A549 (cell line): ENCODE measurements around the gene MYADML2. TPM values are rescaled to one million over a fixed set of nuclear protein-coding genes. Genes with fewer than 3 reads are reported as not detected.

Source experiments
- ATAC-seq, 2 experiments: fragments of 200-7000 bp in 1 of 2; fragments of >200 bp in 1 of 2; cut with Nextera tagmentation in 1 of 2; cut with Tn5 transposase in 1 of 2; 3 replicates each; pipeline versions ENCODE4 v1.8.0 to v1.9.1; 2018 to 2020; ENCODE audit warnings: mild to moderate bottlenecking in 1 of 2, moderate library complexity in 1 of 2
- CTCF ChIA-PET: fragments of 300-600 bp; sonication (Branson Sonifier 250); formaldehyde crosslinking; extraction: SDS; loops from one replicate; lab custom pipeline; 2021; ENCODE audit warnings: antibody characterized with exemption, inconsistent platforms; lab: Yijun Ruan, JAX
- POLR2A ChIA-PET: fragments of 350-600 bp; formaldehyde crosslinking; extraction: SDS; loops from one replicate; lab custom pipeline; 2021; ENCODE audit warnings: antibody characterized with exemption, inconsistent platforms; lab: Yijun Ruan, JAX
- DNase-seq, 2 experiments: peaks; one replicate each; pipeline versions ENCODE4 v3.0.0 to v3.0.0-alpha.2; 2011 to 2016; ENCODE audit warnings: low read depth in 1 of 2, low spot score in 1 of 2
- FAIRE-seq: peaks from 2 replicates; lab custom pipeline; 2011; peaks lifted over from hg19 to GRCh38; lab: Jason Lieb, UNC
- H3K27ac ChIP-seq, 2 experiments: fragments of >200 bp; sonication (Bioruptor Twin); formaldehyde crosslinking; 3 replicates each; pipeline ENCODE4 v1.5.1; 2016 to 2017
- H3K4me1 ChIP-seq: fragments of >200 bp; sonication (Bioruptor Twin); formaldehyde crosslinking; 3 replicates; pipeline ENCODE4 v1.6.1; 2016
- H3K4me2 ChIP-seq: fragments of >200 bp; sonication (Bioruptor Twin); formaldehyde crosslinking; 3 replicates; pipeline ENCODE4 v1.6.1; 2016
- H3K4me3 ChIP-seq: fragments of >200 bp; sonication (Bioruptor Twin); formaldehyde crosslinking; 3 replicates; pipeline ENCODE4 v1.5.1; 2016
- H3K9me3 ChIP-seq: fragments of >200 bp; sonication (Bioruptor Twin); formaldehyde crosslinking; 3 replicates; pipeline ENCODE4 v1.6.1; 2016
- BHLHE40 ChIP-seq: IDR thresholded peaks from 2 replicates; pipeline ENCODE4 v1.6.1; 2012; ENCODE audit warnings: low read depth, low read length, inconsistent platforms
- CBX2 ChIP-seq: fragments of 200-600 bp; sonication (generic); IDR thresholded peaks from 2 replicates; pipeline ENCODE4 v1.6.1; 2016; ENCODE audit warnings: low read depth, mild to moderate bottlenecking, borderline replicate concordance
- CHD2 ChIP-seq: fragments of 150-350 bp; IDR thresholded peaks from 2 replicates; pipeline ENCODE4 v1.6.1; 2014; ENCODE audit warnings: low read length; ENCODE audit not compliant: partially characterized antibody
- CHD4 ChIP-seq: fragments of 200-600 bp; sonication (generic); IDR thresholded peaks from 2 replicates; pipeline ENCODE4 v1.6.1; 2016; ENCODE audit warnings: antibody characterized with exemption, mild to moderate bottlenecking, borderline replicate concordance
- EP300 ChIP-seq, 2 experiments: fragments of >200 bp; sonication (Bioruptor Twin); formaldehyde crosslinking; IDR thresholded peaks; 2 replicates in 1 of 2; 3 replicates in 1 of 2; pipeline ENCODE4 v1.6.1; 2016 to 2017
- JUN ChIP-seq, 2 experiments: fragments of >200 bp; sonication (Bioruptor Twin); formaldehyde crosslinking; IDR thresholded peaks; 2 replicates in 1 of 2; 3 replicates in 1 of 2; pipeline ENCODE4 v1.6.1; 2016 to 2017
- JUNB ChIP-seq: fragments of >200 bp; sonication (Bioruptor Twin); formaldehyde crosslinking; IDR thresholded peaks from 2 replicates; pipeline ENCODE4 v1.6.1; 2016
- PBX3 ChIP-seq: IDR thresholded peaks from 2 replicates; pipeline ENCODE4 v1.6.1; 2012
- POLR2A ChIP-seq: IDR thresholded peaks from 2 replicates; pipeline ENCODE4 v1.6.1; 2012; ENCODE audit warnings: mild to moderate bottlenecking, low read length
- POLR2AphosphoS2 ChIP-seq: conservative IDR thresholded peaks from 2 replicates; pipeline ENCODE4 v1.6.1; 2012; ENCODE audit warnings: low read length, improper control_type of control experiment, inconsistent platforms
- RCOR1 ChIP-seq: fragments of 150-350 bp; IDR thresholded peaks from 2 replicates; pipeline ENCODE4 v1.6.1; 2014; ENCODE audit warnings: antibody characterized with exemption, low read length, low read depth
- SMC3 ChIP-seq: fragments of >200 bp; sonication (Bioruptor Twin); formaldehyde crosslinking; IDR thresholded peaks from 3 replicates; pipeline ENCODE4 v1.6.1; 2018; ENCODE audit warnings: inconsistent platforms
- SREBF2 ChIP-seq: fragments of 450-650 bp; IDR thresholded peaks from 2 replicates; pipeline ENCODE4 v1.6.1; 2014; ENCODE audit warnings: mild to moderate bottlenecking, moderate library complexity
- WGBS: methylation state at CpG from one replicate; pipeline ENCODE4 v1.1.6; 2017; ENCODE audit errors: missing lambda C conversion rate; 5-methylcytosine and 5-hydroxymethylcytosine counted together
- polyA plus RNA-seq, 4 experiments: library from polyadenylated mRNA; depleted of rRNA in 3 of 4; stranded (reverse); fragments of >200 nt; fragmentation: RNase III in 1 of 4; extraction: RNeasy Plus Mini Kit Qiagen cat#74134 plus additional on column Dnase treatment in 1 of 4; gene quantifications; 2 replicates in 3 of 4; 3 replicates in 1 of 4; pipeline ENCODE4 v1.2.3, GENCODE V29; 2011 to 2017

The MYADML2 gene
- polyA plus RNA-seq, 2 of the 4 experiments (the other 2 are of a cell fraction): not detected

GRCh38 chr17:81934850-81935708 is 12.0 kb downstream of the MYADML2 start:
- no peak for DNase-seq
- CTCF ChIA-PET: interaction anchor here (0.9 to 12.8 kb wide), 5 partner anchors 14 to 95 kb away, joined by 4 to 99 read pairs (median 10); partner anchors contain the start of gene NOTUM
- no peak for TF ChIP-seq CHD2
- no peak for TF ChIP-seq SMC3
- no peak for TF ChIP-seq CBX2
- TF ChIP-seq, all 56 proteins: peak for 0
- H3K4me1 ChIP-seq: peaks cover 17% of the 10 kb centered on the region; the same call in 2 of the 3 replicates
- POLR2A ChIA-PET: interaction anchor here (1.2 kb wide), 1 partner anchor 7 kb away, joined by 3 read pairs; the partner anchor contains the start of gene MAFG
- H3K4me3 ChIP-seq: no peak overlapping the region
- FAIRE-seq (no peak), ATAC-seq (no peak)
- H3K9me3 ChIP-seq: no peaks in the 10 kb centered on the region
- H3K4me2 ChIP-seq: peak overlapping the region; percentile 100; the same call in 2 of the 3 replicates
- WGBS: 93% methylated on average over 32 of the region's 38 CpGs
- H3K27ac ChIP-seq: no peak overlapping the region

- DNase-seq: no peak
- no peak for FAIRE-seq
- Histone ChIP-seq H3K4me1 (peaks cover 19% of the 10 kb centered on the region; the same call in 2 of the 3 replicates), H3K4me2 (no peak overlapping the region), H3K9me3 (no peaks in the 10 kb centered on the region), H3K27ac (no peak overlapping the region), H3K4me3 (no peak overlapping the region)
- POLR2A ChIA-PET: no interaction called here
- CTCF ChIA-PET: interaction anchor here (0.6 to 12.8 kb wide), 7 partner anchors 25 to 403 kb away, joined by 3 to 99 read pairs (median 4); partner anchors contain the start of gene NOTUM
- WGBS: 91% methylated on average over 18 of the region's 23 CpGs
- TF ChIP-seq JUNB (no peak), CHD4 (no peak), BHLHE40 (no peak), EP300 (IDR thresholded peaks at IDR 0.05) (no peak)
- no peak for ATAC-seq
Measured at GRCh38 chr17:81934098-81934757, 12.8 kb downstream of the MYADML2 start.

- Histone ChIP-seq H3K4me3 (no peak overlapping the region), H3K9me3 (no peaks in the 10 kb centered on the region), H3K27ac (no peak overlapping the region), H3K4me2 (no peak overlapping the region), H3K4me1 (peaks cover 25% of the 10 kb centered on the region)
- DNase-seq: no peak
- ChIA-PET POLR2A (no interaction called here), CTCF (interaction anchor here (0.6 to 12.8 kb wide), 7 partner anchors 27 to 97 kb away, joined by 3 to 99 read pairs (median 4); partner anchors contain the start of gene NOTUM)
- no peak for FAIRE-seq
- ATAC-seq: no peak
- peak; percentile 12; the same call in 1 of the 2 replicates for TF ChIP-seq POLR2A
- TF ChIP-seq RCOR1: no peak
- TF ChIP-seq SREBF2: no peak
- peak; percentile 57 for TF ChIP-seq PBX3
- 94% methylated on average over 14 of the region's 14 CpGs for WGBS
Measured at GRCh38 chr17:81933178-81933699, 13.8 kb downstream of the MYADML2 start.

GRCh38 chr17:81932333-81932983 is 14.6 kb downstream of the MYADML2 start:
- Histone ChIP-seq H3K27ac (no peak overlapping the region), H3K4me2 (no peak overlapping the region), H3K4me3 (no peak overlapping the region), H3K9me3 (no peaks in the 10 kb centered on the region), H3K4me1 (peaks cover 21% of the 10 kb centered on the region)
- WGBS: 87% methylated on average over 9 of the region's 9 CpGs
- ATAC-seq: no peak
- FAIRE-seq: no peak
- peak in 1 of 2 experiments; percentile 42; a peak in 2 of 5 replicates for TF ChIP-seq JUN (IDR thresholded peaks at IDR 0.05)
- no peak for TF ChIP-seq EP300 (IDR thresholded peaks at IDR 0.05)
- peak; percentile 26; the same call in 1 of the 2 replicates for TF ChIP-seq PBX3
- peak; percentile 62; the same call in 1 of the 2 replicates for TF ChIP-seq POLR2AphosphoS2
- ChIA-PET CTCF (interaction anchor here (1.0 to 12.8 kb wide), 7 partner anchors 28 to 105 kb away, joined by 3 to 99 read pairs (median 4); partner anchors contain the start of genes DCXR and NOTUM), POLR2A (no interaction called here)
- DNase-seq: no peak
